Measurements from ENCODE around the gene PRPF6. TPM values are rescaled to one million over a fixed set of nuclear protein-coding genes. Genes with fewer than 3 reads are reported as not detected.

PRPF6 gene
- total RNA-seq, 6 donors from 2014 or later: 60.5 to 113 (median 68.0) TPM

DNA sequence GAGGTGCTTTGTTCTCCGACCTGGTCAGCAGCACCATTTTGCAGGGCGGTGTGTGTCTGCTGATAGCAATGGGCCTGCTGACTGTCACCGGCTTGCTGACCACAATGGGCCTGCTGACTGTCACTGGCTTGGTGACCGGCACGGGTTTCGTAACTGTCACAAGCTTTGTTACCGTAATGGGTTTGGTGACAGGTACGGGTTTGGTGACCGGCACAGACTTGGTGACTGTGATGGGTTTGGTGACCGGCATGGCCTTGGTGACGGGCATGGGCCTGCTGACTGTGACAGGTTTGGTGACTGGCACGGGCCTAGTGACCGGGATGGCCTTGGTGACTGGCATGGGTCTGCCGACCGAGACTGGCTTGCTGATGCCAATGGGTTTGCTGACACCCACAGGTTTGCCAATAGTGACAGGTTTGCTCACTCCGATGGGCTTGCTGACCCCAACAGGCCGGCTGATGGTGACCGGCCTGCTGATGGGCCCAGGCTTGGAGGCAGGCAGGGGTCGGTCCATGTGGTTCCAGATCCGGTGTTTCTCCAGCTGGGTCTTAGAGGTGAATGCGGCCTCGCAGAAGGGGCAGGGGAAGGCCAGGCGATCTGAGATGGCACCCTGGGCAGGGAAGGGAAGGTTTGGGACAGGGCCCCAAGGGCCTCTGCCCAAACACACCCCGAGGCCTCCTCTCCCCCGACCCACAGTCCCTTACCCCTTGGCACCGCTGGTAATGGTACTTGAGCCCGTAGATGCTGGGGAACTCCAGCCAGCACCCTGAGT lies 14.6 kb upstream of the PRPF6 start:
- H3K4me3 ChIP-seq: no peak overlapping the region
- WGBS, 2 donors: 94 to 96% methylated on average over 15 to 27 of the region's 27 CpGs
- peaks cover 0 to 42% (median 32%) of the 10 kb centered on the region in 4 donors for H3K36me3 ChIP-seq
- TF ChIP-seq, protein P1, sequence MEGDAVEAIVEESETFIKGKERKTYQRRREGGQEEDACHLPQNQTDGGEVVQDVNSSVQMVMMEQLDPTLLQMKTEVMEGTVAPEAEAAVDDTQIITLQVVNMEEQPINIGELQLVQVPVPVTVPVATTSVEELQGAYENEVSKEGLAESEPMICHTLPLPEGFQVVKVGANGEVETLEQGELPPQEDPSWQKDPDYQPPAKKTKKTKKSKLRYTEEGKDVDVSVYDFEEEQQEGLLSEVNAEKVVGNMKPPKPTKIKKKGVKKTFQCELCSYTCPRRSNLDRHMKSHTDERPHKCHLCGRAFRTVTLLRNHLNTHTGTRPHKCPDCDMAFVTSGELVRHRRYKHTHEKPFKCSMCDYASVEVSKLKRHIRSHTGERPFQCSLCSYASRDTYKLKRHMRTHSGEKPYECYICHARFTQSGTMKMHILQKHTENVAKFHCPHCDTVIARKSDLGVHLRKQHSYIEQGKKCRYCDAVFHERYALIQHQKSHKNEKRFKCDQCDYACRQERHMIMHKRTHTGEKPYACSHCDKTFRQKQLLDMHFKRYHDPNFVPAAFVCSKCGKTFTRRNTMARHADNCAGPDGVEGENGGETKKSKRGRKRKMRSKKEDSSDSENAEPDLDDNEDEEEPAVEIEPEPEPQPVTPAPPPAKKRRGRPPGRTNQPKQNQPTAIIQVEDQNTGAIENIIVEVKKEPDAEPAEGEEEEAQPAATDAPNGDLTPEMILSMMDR (IDR thresholded peaks at IDR 0.05): no peak
- TF ChIP-seq POLR2AphosphoS5 (IDR thresholded peaks at IDR 0.05) (no peak), POLR2A (IDR thresholded peaks at IDR 0.05) (no peak)
- no peaks in the 10 kb centered on the region for H3K27me3 ChIP-seq
- H3K27ac ChIP-seq: no peak overlapping the region
- ATAC-seq (ENCODE audit: low FRiP score in 2 of 2) (no peak), DNase-seq (peak in 1 of 2 donors; percentile 49)
- H3K4me1 ChIP-seq: peaks cover 16 to 20% (median 17%) of the 10 kb centered on the region in 4 donors
- H3K9me3 ChIP-seq: peaks cover 0 to 13% (median 0%) of the 10 kb centered on the region in 4 donors

DNA sequence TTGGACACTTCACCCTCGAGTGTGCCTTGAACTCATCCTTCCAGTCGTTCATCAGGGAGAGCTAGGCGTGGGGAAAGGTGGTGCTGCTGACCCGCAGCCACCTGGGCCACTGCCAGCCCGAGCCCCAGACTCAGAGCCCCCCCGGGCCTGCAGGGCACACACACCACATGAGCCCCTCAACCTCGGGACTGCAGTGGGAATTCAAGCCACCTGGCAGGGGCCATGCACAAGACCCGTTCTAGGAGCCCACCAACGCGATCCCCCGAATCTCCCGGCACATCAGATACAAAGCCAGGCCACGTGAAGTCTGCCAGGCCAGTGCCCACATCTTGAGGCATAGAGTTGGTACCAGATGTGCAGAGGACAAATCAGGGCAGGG lies 14.0 kb upstream of the PRPF6 start:
- no peak overlapping the region for H3K27ac ChIP-seq
- peaks cover 0 to 37% (median 29%) of the 10 kb centered on the region in 4 donors for H3K36me3 ChIP-seq
- TF ChIP-seq, protein P1 (IDR thresholded peaks at IDR 0.05): no peak
- no peak overlapping the region for H3K4me3 ChIP-seq
- ATAC-seq (ENCODE audit: low FRiP score in 2 of 2): no peak
- peaks cover 0 to 13% (median 0%) of the 10 kb centered on the region in 4 donors for H3K9me3 ChIP-seq
- WGBS, 2 donors: 93 to 97% methylated on average over 5 to 13 of the region's 13 CpGs
- DNase-seq: peak in 1 of 2 donors; percentile 63
- no peaks in the 10 kb centered on the region for H3K27me3 ChIP-seq
- H3K4me1 ChIP-seq: peaks cover 16 to 23% (median 20%) of the 10 kb centered on the region in 4 donors

DNA sequence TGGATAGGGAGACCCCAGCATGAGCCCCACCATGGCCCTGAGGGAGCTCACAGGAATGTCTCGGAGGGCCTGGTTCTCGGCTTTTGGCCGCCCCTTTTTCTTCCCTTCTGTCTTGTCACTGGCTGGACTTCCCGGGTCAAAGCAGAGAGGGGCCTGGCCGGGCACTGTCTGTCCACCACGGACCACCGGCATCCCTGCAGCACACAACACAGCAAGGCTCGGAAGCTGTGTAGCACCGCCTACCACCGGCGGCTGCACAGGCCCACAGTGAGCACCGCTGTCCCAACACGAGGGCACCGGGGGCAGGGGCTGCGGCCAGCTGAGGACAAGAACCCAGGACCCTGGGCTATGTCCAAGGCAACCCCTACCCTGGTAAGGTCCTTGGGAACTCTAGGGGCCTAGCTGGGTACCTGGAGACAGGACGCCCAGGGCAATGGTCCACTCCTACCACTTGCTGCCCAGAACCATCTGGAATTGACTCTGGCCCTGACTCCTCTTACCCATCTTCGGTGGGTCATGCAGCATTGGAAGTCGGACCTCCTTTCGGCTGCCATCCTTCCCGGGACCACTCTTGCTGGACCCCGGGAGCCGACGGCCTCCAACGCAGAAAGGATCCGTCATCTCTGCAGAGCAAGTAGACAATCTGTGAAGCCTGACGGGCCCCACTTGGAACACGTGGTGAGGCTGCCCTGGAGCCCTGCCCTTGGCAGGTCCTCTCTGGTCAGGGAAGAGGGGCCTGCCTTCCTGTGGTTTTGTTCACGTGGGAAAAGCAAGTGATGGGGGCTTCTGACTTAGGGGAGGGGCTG lies 13.4 kb upstream of the PRPF6 start:
- Histone ChIP-seq H3K4me3 (no peak overlapping the region), H3K9me3 (peaks cover 0 to 13% (median 0%) of the 10 kb centered on the region in 4 donors), H3K27me3 (no peaks in the 10 kb centered on the region), H3K36me3 (peaks cover 0 to 31% (median 25%) of the 10 kb centered on the region in 4 donors), H3K4me1 (peaks cover 16 to 29% (median 21%) of the 10 kb centered on the region in 4 donors), H3K27ac (no peak overlapping the region)
- TF ChIP-seq, protein P1 (IDR thresholded peaks at IDR 0.05): no peak
- TF ChIP-seq POLR2A (IDR thresholded peaks at IDR 0.05) (no peak), POLR2AphosphoS5 (IDR thresholded peaks at IDR 0.05) (no peak), EP300 (IDR thresholded peaks at IDR 0.05) (no peak)
- WGBS, 2 donors: 89 to 97% methylated on average over 14 to 28 of the region's 28 CpGs
- ATAC-seq (ENCODE audit: low FRiP score in 2 of 2) (no peak), DNase-seq (peak in 1 of 2 donors; percentile 71)

DNA sequence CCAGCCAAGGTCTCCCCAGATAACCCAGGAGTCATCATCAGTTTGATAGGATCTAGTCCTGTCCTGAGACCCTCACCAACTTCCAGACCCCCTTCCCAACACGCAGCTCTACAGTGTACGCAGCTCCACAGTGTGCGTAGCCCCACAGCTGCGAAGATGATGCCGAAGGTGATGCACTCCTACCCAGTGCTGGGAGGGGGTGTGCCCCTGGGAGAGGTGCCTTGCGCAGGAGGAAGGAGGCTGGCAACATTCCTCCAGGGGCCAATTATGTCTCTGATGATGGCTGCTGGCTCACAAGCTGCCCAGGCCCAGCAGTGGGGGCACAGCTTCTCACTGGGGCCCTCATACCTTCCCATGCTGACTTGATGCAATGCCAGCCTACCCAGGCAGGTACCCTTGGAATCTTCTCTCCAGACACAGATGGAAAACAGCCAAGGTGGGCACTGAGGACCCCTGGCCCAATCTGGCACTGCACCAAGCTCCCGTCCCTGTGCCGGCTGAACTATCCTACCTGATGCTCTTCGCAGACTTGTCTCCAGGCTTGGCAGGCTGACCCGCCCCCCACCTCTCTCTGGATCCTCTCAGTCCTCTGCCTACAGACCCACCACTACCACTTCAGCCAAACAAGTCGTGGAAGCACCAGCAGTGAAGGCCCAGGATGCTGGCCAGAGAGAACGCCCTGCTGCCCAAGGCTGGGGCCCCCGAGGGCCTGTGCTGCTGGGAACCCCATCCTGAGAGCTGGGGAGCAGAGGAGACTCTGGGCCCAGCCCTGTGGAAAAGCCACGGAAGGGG lies 12.6 kb upstream of the PRPF6 start:
- H3K36me3 ChIP-seq: peaks cover 0 to 23% (median 17%) of the 10 kb centered on the region in 4 donors
- no peak for ATAC-seq (ENCODE audit: low FRiP score in 2 of 2)
- H3K4me3 ChIP-seq: peak overlapping the region in 3 of 4 donors; percentile 72 to 82 (median 75)
- no peak for TF ChIP-seq POLR2A (IDR thresholded peaks at IDR 0.05)
- no peak for TF ChIP-seq POLR2AphosphoS5 (IDR thresholded peaks at IDR 0.05)
- TF ChIP-seq, protein P1 (IDR thresholded peaks at IDR 0.05): no peak
- TF ChIP-seq EP300 (IDR thresholded peaks at IDR 0.05): no peak
- peak overlapping the region in 3 of 4 donors; percentile 51 to 75 (median 65) for H3K27ac ChIP-seq
- H3K4me1 ChIP-seq: peaks cover 17 to 34% (median 24%) of the 10 kb centered on the region in 4 donors
- peaks cover 0 to 13% (median 0%) of the 10 kb centered on the region in 4 donors for H3K9me3 ChIP-seq
- 76 to 82% methylated on average over 9 to 14 of the region's 14 CpGs for WGBS, 2 donors
- no peaks in the 10 kb centered on the region for H3K27me3 ChIP-seq
- peak in 1 of 2 donors; percentile 55 for DNase-seq

Data from upper lobe of left lung (tissue), 6 donors.